GM19043 (cell line): ENCODE data around the gene FOXD2.

ENCODE experiments used
- ATAC-seq: cut with Tn5 transposase; IDR thresholded peaks from one replicate; pipeline ENCODE4 v1.9.1; 2021; ENCODE audit warnings: low read depth; ENCODE audit not compliant: unreplicated experiment

FOXD2 gene

GRCh38 chr1:47459253-47459788, 21.5 kb downstream of the FOXD2 start:
- no peak for ATAC-seq

GRCh38 chr1:47460040-47460439, 22.2 kb downstream of the FOXD2 start:
- ATAC-seq = no peak

- ATAC-seq = no peak
Observed at GRCh38 chr1:47460456-47460855, 22.6 kb downstream of the FOXD2 start.

GRCh38 chr1:47465605-47466004, 27.8 kb downstream of the FOXD2 start:
- ATAC-seq = no peak

- ATAC-seq = no peak
Observed at GRCh38 chr1:47468709-47469389, 31.0 kb downstream of the FOXD2 start.

- no peak for ATAC-seq
Observed at GRCh38 chr1:47469390-47469759, 31.5 kb downstream of the FOXD2 start.

- ATAC-seq = no peak
Observed at GRCh38 chr1:47469910-47470309, 32.1 kb downstream of the FOXD2 start.

GRCh38 chr1:47471163-47471562, 33.3 kb downstream of the FOXD2 start:
- ATAC-seq = no peak

- no peak for ATAC-seq
Observed at GRCh38 chr1:47474278-47475193, 36.7 kb downstream of the FOXD2 start.

GRCh38 chr1:47477595-47478080, 39.8 kb downstream of the FOXD2 start:
- no peak for ATAC-seq

- no peak for ATAC-seq
Observed at GRCh38 chr1:47478090-47478489, 40.2 kb downstream of the FOXD2 start.

GRCh38 chr1:47479664-47480063, 41.8 kb downstream of the FOXD2 start:
- no peak for ATAC-seq

- ATAC-seq = no peak
Observed at GRCh38 chr1:47481936-47482335, 44.1 kb downstream of the FOXD2 start.

GRCh38 chr1:47482786-47483185, 44.9 kb downstream of the FOXD2 start:
- ATAC-seq = no peak

- no peak for ATAC-seq
Observed at GRCh38 chr1:47483651-47484050, 45.8 kb downstream of the FOXD2 start.

- ATAC-seq = no peak
Observed at GRCh38 chr1:47485817-47486216, 48.0 kb downstream of the FOXD2 start.

GRCh38 chr1:47487332-47487731, 49.5 kb downstream of the FOXD2 start:
- ATAC-seq = no peak

GRCh38 chr1:47487850-47488450, 50.1 kb downstream of the FOXD2 start:
- no peak for ATAC-seq
